NCI-H2196 treated with DMSO at 0.1 percent for 48 hours (cell line): ENCODE data around the gene ZC3H12C.
"Not testable (repeated sequence)": the region's sequence is repeated elsewhere in the genome, so short reads cannot be mapped to it uniquely, and the experiment has no call there.

ENCODE experiments used
- DNase-seq: peaks from one replicate; lab custom pipeline; 2025; ENCODE audit not compliant: unreplicated experiment; lab: John Stamatoyannopoulos, UW

The ZC3H12C gene

DNA sequence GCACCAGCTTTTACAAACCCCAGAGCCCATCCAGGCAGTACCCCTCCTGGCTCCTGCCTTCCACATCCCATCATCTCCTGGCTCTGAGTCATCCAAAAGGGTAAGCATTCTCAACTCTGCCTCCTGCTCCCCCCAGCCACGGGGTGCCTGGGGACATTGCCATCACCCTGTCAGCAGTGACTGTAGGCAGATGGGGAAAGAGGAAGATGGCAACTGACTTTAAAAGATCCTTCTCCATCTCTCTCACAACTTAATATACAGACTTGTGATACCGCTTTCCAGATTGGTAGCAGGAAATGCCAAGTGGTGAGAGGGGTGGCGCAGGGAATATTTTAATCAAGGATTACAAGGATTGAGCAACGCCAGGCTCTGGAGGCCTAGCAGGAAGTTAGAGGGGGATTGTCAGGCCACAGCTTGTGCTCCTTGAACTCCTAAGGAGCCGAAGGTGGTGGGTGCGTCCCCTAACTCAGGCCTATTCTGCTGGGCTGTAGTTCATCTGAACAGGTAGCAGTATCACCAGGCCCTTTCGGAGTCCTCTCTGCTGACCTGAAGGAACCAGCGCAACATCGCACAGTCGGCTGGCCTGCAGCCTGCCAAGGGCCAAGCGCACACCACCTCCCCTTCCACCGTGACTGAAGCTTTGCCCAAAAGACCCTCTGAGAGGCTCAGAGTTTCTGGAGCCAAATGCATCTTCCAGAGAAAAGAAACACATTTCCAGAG lies 83.3 kb downstream of the ZC3H12C start:
- DNase-seq = no peak

DNA sequence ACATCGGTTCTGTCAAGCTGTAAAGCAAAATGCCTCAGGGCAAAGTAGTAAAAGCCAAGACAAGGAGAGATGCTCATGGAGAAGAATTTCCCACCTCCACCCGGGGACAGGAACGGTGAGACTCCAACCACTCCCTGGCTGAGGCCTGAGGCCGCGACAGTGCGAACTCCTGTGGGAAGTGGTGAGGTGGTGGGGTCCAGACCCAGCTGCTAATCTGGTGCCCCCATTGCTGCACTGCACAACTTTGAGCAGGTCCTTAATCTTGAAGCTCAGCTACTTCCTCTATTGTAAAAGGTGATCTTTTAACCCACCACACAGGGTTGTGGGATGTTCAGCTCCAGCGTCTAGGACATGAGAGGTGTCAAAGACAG lies 83.9 kb downstream of the ZC3H12C start:
- DNase-seq = no peak

DNA sequence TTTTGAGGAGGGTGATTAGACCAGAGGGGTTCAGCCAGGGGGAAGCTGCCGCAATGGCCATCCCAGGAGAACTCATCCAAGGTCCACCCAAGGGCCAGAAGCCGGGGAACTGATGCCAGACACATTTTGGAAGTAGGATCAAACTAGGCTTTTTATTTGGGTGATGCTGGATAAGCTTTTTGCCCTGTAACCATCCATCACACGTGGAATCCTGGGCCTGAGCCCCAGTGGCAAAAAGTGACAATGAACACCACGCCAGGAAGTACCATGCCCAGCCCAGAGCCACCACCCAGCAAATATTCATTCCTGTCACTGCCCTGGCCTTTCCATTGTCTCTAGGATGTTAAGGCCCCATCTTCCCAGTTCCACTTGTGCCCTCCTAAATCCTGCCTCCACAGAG lies 85.9 kb downstream of the ZC3H12C start:
- no peak for DNase-seq

DNA sequence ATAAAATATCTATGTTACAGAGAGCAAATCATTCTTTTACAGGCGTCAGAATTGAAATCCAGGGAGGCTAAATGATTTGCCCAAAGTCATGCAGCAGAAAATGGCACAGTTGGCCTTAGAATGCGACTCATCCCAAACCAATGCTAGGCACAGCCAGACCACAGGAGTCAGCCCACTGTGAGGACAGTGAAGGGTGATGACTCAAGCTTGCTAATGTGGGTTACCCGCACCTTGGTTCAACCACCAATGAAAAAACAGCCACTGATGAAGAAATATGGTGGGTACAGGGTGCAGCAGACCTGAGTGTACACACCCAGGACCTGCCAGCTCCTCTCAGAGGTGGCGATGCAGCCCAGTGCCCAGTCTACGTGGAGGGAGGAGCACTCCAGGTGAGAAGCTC lies 89.7 kb downstream of the ZC3H12C start:
- DNase-seq = no peak

DNA sequence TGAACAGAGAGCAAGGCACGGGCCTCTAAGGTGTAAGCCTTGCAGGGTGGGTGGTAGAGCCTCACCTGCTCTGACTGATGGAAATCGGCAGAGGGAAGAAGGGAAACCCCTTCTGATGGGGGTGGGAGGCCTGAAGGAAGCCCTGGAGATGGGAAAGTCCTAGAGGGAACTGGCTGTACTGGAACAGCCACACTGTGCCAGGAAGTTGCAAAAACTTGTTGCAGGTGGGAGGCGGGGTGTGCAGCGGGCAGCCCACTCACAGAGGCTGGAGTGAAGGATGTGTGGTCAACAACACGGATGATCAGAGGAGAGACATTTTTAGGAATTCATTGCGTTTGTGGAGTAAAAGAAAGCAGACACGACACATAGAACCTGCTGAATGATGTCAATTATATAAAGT lies 91.3 kb downstream of the ZC3H12C start:
- DNase-seq = no peak

DNA sequence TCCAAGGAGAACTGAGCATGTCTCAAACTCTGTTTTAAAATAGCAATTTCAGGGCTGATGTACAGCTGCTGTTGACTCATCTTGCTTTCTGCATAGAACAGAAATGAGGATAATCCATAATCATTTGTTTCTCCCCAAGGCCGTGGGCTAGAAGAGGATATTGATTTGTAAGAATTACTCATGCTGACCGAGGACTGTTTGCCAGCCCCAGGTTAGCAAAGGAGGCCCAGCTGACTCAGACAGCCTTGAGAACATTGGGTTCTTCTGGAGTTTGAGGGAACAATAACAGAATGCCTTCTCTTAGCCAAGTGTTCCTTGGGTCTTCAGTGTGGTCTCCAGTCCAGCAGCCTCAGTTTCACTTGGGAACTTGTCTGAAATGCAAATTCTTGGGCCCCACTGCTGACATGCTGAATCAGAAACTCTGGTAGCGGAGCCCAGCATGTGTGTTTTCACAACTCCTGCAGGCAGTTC lies 92.0 kb downstream of the ZC3H12C start:
- no peak for DNase-seq

DNA sequence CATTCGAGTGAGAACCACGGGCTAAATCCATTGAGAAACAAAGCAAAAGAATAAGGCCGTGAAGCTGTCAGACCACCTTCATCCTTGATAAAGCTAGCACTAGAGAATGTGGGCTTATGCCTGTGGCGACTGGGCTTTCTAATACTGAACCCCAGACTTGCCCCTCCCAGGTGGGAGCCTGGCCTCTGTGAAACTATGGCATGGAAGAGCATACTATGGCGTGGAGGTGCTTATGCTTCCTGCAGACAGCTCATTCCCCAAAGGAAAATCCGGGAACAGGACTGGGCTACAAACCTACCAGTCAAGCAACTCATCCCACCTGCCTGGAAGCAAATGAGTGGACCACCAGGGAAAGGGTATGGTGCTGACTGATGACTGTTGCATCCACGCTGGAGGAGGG lies 92.4 kb downstream of the ZC3H12C start:
- no peak for DNase-seq

DNA sequence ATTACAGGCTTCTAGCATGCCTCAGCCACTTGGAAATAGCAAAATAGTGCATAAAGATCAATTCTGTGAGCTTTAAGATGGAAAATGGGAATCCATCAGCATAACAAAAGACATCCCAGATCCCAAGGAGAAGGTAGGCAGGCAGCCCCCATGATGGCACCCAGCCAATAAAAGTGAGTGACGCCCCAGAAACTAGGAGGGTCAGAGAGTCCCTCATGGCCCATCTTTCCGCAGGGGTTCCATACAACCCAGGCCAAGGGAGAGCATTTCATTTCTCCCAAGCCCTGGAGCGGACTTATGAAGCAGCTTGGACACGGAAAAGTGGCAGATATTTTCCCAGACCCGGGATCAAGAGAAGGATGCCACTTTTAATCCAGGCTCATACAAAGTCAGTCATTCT lies 93.3 kb downstream of the ZC3H12C start:
- DNase-seq = no peak

DNA sequence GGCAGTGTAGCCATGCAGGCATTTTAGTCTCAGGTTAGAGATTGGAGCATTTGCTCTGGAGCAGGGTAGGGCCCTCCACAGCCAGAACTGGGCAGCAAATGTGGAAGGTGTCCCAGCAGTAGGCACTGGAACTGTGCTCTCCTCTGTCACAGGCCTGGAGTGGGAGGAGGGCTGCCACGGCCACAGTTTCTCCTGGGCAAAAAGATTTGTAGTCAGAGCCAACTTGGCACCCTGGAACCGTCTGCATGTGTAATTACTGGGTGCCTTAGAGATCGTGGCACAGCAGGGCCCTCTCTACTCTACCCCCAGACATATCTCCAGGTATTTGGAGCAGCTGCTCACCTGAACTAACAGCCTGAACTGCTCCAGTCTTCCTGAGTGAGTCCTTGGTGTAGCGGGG lies 93.7 kb downstream of the ZC3H12C start:
- DNase-seq = no peak

DNA sequence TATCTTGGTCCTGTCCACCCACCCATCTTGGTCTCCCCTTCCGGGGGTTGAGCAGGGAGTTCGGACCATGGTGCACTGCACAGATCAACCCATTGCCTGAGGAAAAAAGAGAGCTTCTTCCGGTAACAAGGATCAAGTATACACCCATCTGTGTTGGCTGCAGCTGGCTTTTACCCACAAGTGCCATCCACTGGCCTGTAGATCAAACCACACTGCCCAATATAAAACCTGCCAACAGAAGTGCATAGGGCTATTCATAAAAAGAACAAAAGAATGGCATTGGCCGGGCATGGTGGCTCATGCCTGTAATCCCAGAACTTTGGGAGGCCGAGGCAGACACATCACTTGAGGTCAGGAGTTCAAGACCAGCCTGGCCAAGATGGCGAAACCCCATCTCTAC lies 94.5 kb downstream of the ZC3H12C start:
- DNase-seq = no peak

DNA sequence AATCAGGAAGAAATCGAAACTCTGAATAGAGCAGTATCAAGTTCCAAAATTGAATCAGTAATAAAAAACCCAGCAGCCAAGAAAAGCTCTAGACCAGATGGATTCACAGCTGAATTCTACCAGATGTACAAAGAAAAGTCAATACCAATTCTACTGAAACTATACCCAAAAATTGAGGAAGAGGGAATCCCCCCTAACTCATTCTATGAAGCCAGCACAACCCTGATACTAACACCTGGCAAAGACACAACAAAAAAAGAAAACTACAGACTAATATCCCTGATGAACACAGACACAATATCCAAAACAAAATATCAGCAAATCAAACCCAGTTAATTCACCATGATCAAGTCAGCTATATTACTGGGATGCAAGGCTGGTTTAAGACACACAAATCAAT lies 97.7 kb downstream of the ZC3H12C start:
- DNase-seq = no peak

DNA sequence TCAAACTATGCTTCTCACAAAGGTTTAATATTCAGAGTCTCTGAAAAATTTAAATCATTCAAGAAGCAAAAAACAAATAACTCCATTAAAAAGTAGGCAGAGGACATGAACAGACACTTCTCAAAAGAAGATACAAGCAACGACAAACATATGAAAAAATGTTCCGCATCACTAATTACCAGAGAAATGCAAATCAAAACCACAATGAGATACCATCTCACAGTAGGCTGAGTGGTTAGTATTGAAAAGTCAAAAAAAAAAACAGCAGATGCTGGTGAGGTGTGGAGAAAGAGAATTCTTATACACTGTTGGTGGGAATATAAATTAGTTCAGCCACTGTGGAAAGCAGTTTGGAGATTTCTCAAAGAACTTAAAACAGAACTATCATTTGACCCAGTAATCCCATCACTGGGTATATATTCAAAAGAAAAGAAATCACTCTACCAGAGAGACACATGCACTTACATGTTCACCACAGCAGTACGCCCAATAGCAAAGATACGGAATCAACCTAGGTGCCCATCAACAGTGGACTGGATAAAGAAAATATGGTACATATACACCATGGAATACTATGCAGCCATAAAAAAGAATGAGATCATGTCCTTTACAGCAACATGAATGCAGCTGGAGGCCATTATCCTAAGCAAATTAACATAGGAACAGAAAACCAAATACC lies 99.6 kb downstream of the ZC3H12C start:
- not testable (repeated sequence) for DNase-seq

DNA sequence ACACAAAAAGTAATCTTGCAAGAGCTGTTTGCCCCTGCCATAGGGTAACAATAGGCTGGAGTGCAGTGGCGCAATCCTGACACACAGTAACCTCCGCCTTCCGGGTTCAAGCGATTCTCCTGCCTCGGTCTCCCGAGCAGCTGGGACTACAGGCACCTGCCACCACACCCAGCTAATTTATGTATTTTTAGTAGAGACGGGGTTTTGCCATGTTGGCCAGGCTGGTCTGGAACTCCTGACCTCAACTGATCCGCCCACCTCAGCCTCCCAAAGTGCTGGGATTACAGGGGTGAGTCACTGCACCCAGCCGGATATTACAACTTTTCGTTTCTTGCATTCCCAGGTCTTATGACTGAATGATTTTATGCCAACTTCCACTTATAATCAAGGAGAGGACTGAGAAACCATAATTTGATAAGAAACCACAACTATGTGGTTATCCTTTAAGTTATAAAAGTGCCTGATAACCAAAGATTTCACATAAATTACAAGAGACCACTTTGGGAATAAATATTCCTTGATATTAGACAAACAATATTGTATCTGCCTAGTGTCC lies 101.1 kb downstream of the ZC3H12C start:
- not testable (repeated sequence) for DNase-seq

DNA sequence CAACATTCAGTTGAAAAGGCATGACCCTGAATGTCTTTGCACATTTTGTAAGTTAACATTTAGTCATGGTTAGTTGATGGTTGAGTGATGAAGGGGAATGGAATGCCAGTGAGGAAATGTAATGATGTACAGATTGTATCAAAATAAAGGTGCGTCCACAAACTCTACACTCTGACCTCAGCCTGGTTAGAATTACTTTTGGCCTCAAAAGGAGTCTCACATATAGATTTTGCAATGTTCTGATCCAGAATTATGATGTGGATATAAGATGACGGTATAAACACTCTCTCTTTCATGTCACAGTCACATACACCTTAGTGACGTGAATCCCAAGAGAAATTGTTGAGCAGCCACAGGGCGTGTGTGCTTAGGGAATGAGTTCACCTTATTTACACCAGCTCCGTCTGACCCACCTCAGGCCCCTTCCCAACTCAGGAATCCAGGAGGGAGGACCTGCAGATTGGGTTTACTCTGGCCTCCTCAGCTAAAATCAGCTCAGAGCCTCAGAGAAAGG lies 103.1 kb downstream of the ZC3H12C start:
- no peak for DNase-seq

DNA sequence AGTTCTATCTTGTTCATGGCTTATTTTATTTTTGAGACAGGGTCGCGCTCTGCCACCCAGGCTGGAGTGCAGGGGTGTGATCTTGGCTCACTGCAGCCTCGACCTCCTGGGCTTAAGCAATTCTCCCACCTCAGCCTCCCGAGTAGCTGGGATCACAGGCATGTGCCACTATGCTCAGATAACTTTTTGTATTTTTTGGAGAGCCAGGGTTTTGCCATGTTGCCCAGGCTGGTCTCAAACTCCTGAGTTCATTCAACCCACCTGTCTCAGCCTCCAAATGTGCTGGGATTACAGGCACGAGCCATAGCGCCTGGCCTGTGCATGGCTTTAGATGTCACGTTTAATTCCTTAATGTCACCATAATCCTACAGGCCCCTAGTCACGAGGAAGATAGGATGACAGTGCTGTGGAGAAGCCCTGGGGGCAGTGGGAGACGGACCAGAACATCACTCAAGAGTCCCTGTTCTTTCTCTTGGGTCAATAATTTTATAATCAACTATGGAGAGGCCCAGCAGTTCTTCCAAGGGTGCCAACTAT lies 103.8 kb downstream of the ZC3H12C start:
- no peak for DNase-seq

DNA sequence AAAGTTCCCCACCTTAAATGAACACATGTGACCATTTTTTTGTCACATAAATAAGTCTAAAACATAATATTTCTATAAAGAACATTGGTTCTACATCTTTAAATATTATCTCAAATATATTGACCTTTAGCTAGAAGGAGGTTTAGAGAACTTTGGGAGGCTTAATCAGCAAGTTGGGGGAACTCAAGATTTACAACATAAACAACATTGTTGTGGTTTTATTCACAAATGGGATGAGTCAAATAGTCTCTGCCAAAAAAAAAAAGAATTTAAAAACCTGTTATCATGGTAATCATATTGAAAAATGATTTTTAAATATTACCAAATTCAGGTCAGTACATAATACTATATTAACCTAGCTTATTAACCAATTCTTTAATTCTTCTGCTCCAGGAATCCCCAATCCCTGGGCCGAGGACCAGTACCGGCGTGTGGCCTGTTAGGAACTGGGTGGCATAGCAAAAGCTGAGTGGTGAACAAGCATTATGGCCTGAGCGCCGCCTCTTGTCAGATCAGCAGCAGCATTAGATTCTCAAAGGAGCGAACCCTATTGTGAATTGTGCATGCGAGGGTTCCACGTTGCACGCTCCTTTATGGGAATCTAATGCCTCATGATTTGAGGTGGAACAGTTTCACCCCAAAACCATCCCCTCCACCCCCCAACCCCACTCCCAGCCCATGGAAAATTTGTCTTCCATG lies 105.0 kb downstream of the ZC3H12C start:
- DNase-seq = no peak

DNA sequence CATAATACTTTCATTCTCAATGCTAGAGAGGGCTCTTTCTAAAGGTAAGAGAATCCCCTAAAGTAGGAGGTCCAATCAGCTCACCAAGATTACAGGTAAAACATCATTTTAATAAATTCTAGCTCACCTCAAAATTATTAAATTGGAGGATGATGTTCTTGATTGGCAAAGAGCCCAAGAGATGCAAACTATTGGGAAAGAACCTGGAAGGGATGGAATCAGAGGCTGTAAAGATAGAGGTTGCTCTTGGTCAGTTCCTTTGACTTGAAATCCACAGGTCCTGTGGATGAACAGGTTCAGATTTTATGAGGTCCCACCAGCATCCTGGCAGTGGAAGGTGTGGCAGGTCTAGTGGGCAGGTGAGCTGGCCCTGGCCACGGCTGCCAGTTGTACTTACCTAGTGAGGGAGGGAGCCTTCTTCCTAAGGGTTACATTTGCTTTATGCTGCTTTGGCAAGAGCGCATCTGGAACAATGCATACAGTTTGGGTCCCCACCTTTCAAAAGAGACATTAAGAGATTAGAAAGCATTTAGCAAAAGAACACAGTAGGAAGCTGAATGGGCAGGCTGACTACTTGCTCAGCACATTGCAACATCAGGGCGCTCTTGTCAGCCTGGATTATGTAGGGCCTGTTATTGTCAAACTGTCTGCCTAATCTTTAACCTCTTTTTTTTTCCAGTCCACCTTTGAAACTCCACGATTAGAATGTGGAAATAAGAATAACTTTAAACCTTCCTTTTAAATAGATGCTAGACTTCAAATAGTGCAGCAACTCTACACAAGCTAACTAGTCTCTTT lies 106.2 kb downstream of the ZC3H12C start:
- no peak for DNase-seq

DNA sequence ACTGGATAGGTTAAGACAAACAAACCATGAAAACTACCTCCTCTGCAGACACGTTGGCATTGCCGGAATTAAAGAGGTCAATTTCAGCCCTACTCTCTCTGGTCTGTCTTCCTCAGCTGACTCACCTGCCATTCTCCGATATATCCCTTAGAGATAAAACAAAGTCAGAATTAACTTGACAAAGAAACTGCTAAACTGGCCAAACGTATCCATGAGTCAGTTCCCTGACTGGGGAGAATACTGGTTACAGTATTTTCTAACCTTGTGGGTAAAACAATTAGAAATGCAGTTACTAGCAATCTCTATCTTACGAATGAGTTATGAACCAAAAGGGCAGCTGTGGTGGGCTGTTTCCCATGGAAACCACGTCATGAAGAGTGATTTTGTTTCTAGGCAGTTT lies 107.0 kb downstream of the ZC3H12C start:
- DNase-seq = no peak

DNA sequence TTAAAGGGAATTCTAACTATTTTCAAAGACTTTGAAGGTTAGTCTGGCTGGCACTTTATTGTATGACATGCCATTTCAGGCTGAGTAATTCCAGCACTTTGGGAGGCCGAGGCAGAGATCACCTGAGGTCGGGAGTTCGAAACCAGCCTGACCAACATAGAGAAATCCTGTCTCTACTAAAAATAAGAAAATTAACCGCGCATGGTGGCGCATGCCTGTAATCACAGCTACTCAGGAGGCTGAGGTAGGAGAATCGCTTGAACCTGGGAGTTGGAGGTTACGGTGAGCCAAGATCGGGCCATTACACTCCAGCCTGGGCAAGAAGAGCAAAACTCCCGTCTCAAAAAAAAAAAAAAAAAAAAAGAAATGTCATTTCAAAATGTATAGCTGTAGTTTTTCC lies 107.6 kb downstream of the ZC3H12C start:
- no peak for DNase-seq

DNA sequence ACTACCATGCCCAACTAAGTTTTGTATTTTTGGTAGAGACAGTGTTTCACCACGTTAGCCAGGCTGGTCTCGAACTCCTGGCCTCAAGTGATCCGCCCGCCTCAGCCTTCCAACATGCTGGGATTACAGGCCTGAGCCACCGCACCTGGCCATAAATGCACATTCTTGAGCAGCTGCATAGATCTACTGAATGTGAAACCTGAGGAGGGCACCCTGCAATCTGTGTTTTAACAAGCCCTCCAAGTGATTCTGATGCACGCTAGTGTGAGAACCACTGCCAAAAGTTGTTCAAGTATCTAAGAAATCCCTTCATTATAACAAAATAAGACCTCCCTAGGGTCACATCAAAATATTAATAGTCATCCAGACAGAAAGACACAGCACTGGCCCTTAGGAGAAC lies 113.9 kb downstream of the ZC3H12C start:
- no peak for DNase-seq
